Smooth muscle cell (in vitro differentiated cells): ENCODE data around the gene KIF1C. TPM values are rescaled to one million over a fixed set of nuclear protein-coding genes. Genes with fewer than 3 reads are reported as not detected.

ENCODE experiments used
- DNase-seq: peaks from one replicate; lab custom pipeline; 2025; ENCODE audit not compliant: unreplicated experiment; lab: John Stamatoyannopoulos, UW
- H2AFZ ChIP-seq: fragments of 200-600 bp; sonication (generic); 2 replicates; pipeline ENCODE4 v1.6.0; 2016; ENCODE audit warnings: antibody characterized with exemption, low read depth, mild to moderate bottlenecking
- H3F3A ChIP-seq: fragments of 200-600 bp; sonication (generic); 2 replicates; pipeline ENCODE4 v1.6.0; 2017; ENCODE audit warnings: antibody characterized with exemption, low read depth
- H3K27ac ChIP-seq: fragments of 200-600 bp; sonication (generic); 2 replicates; pipeline ENCODE4 v1.5.1; 2016; ENCODE audit warnings: low read depth, mild to moderate bottlenecking
- H3K27me3 ChIP-seq: fragments of 200-600 bp; sonication (generic); 2 replicates; pipeline ENCODE4 v1.6.1; 2016; ENCODE audit warnings: low read depth, mild to moderate bottlenecking
- H3K36me3 ChIP-seq: fragments of 200-600 bp; sonication (generic); 2 replicates; pipeline ENCODE4 v1.5.1; 2016; ENCODE audit warnings: low read depth
- H3K4me1 ChIP-seq: fragments of 200-600 bp; sonication (generic); 2 replicates; pipeline ENCODE4 v1.5.1; 2016; ENCODE audit warnings: low read depth
- H3K4me2 ChIP-seq: fragments of 200-600 bp; sonication (generic); 2 replicates; pipeline ENCODE4 v1.6.0; 2016; ENCODE audit warnings: mild to moderate bottlenecking
- H3K4me3 ChIP-seq: fragments of 200-600 bp; sonication (generic); 2 replicates; pipeline ENCODE4 v1.5.1; 2016; ENCODE audit warnings: mild to moderate bottlenecking
- H3K79me2 ChIP-seq: fragments of 200-600 bp; sonication (generic); 2 replicates; pipeline ENCODE4 v1.6.0; 2016; ENCODE audit warnings: low read depth, mild to moderate bottlenecking
- H3K9ac ChIP-seq: fragments of 200-600 bp; sonication (generic); 2 replicates; pipeline ENCODE4 v1.6.0; 2016; ENCODE audit warnings: low read depth
- H3K9me3 ChIP-seq: fragments of 200-600 bp; sonication (generic); replicated peaks from 2 replicates; pipeline ENCODE4 v1.5.1; 2016; ENCODE audit warnings: low read depth
- H4K20me1 ChIP-seq: fragments of 200-600 bp; sonication (generic); 2 replicates; pipeline ENCODE4 v1.6.0; 2016; ENCODE audit warnings: low read depth
- WGBS: methylation state at CpG from one replicate; pipeline ENCODE4 v1.1.7; 2016; ENCODE audit warnings: low lambda C conversion rate; 5-methylcytosine and 5-hydroxymethylcytosine counted together
- polyA plus RNA-seq: library from polyadenylated mRNA; unstranded; fragments of >200 nt; fragmentation: Nextera tagmentation; extraction: Ambion mirVana; gene quantifications from 2 replicates; pipeline ENCODE4 v1.2.1, GENCODE V29; 2016
- total RNA-seq: library from RNA; depleted of rRNA; stranded (reverse); fragments of >200 nt; gene quantifications from 2 replicates; pipeline ENCODE4 v1.2.3, GENCODE V29; 2014
- TF ChIP-seq, protein P1 (sequence below): fragments of 200-600 bp; sonication (generic); IDR thresholded peaks from 2 replicates; pipeline ENCODE4 v1.5.1; 2017; ENCODE audit warnings: borderline replicate concordance, mild to moderate bottlenecking, antibody characterized with exemption; ENCODE audit not compliant: insufficient read depth, poor library complexity, severe bottlenecking

Gene KIF1C
- total and polyA plus RNA-seq, 2 experiments from 2014 or later, result 20.9 to 36.2 TPM

DNA sequence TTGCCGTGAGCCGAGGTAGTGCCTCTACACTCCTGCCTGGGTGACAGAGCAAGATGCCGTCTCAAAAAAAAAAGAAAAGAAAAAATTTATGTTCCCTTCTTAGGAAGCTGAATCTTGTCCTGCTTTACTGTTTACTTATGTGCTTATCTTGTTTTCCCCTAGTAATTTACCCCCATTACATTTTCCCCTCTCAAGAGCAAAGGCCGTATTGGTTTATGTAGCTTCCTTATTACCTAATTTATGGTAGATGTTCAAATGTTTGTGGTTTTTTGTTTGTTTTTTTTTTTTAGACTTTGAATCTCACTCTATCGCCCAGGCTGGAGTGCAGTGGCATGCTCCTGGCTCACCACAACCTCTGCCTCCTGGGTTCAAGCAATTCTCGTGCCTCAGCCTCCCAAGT is 47.7 kb downstream of the KIF1C start:
- no peak overlapping the region for H2AFZ ChIP-seq
- no peaks in the 10 kb centered on the region for H3K4me1 ChIP-seq
- H3K27ac ChIP-seq, result no peak overlapping the region
- TF ChIP-seq, protein P1, sequence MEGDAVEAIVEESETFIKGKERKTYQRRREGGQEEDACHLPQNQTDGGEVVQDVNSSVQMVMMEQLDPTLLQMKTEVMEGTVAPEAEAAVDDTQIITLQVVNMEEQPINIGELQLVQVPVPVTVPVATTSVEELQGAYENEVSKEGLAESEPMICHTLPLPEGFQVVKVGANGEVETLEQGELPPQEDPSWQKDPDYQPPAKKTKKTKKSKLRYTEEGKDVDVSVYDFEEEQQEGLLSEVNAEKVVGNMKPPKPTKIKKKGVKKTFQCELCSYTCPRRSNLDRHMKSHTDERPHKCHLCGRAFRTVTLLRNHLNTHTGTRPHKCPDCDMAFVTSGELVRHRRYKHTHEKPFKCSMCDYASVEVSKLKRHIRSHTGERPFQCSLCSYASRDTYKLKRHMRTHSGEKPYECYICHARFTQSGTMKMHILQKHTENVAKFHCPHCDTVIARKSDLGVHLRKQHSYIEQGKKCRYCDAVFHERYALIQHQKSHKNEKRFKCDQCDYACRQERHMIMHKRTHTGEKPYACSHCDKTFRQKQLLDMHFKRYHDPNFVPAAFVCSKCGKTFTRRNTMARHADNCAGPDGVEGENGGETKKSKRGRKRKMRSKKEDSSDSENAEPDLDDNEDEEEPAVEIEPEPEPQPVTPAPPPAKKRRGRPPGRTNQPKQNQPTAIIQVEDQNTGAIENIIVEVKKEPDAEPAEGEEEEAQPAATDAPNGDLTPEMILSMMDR, result no peak
- H3K4me2 ChIP-seq, result no peak overlapping the region
- 93% methylated on average over 6 of the region's 6 CpGs for WGBS
- no peak for DNase-seq
- no peaks in the 10 kb centered on the region for H3F3A ChIP-seq
- H3K36me3 ChIP-seq, result no peaks in the 10 kb centered on the region
- no peak overlapping the region for H3K4me3 ChIP-seq
- H3K27me3 ChIP-seq, result no peaks in the 10 kb centered on the region
- H3K79me2 ChIP-seq, result no peaks in the 10 kb centered on the region
- H4K20me1 ChIP-seq, result no peaks in the 10 kb centered on the region
- H3K9me3 ChIP-seq, result no peaks in the 10 kb centered on the region
- H3K9ac ChIP-seq, result no peak overlapping the region

DNA sequence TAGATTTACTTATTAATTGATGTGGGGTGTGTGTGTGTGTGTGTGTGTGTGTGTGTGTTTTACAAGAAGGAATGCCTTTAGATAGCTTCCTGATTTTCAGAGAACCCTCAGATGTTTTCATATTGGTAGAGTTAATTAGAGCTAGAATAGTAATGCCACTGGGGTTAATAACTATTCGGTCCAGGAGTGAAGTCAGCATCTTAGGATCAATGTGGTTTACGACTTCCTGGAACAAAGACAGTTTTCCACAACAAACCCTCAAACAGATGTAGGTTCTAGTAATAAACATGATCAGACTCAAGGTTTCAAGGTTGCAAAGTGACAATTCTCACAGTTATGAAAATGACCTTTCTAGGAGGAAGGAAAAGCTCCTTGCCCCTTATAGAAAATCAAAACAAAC is 49.7 kb downstream of the KIF1C start:
- WGBS, result 58% methylated on average over 2 of the region's 2 CpGs
- no peaks in the 10 kb centered on the region for H3K79me2 ChIP-seq

DNA sequence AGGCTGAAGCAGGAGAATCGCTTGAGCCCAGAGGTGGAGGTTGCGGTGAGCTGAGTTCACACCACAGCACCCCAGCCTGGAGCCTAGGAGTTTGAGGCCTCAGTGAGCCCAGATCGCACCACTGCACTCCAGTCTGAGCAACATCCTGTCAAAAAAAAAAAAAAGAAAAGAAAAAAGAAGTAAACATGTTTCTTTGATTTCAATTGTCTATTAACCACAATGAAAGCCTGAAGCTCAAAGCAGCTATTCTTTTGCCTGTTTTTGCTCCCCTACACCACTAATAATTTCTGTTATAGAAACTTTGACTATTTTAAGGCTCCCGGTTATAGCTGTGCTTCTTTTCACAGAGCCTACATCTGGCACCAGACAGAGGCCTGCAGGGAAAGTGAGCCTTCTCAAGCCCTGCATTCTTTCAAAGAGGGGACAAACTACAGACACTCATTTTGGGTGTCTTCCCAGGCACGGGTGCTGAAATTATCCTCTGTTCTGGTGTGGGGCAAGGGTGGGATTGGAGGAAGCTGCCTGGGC is 51.6 kb downstream of the KIF1C start:
- Histone ChIP-seq H3K4me1 (no peaks in the 10 kb centered on the region), H3F3A (no peaks in the 10 kb centered on the region), H3K4me3 (no peak overlapping the region), H3K36me3 (no peaks in the 10 kb centered on the region), H3K9me3 (no peaks in the 10 kb centered on the region), H3K27ac (no peak overlapping the region), H3K9ac (no peak overlapping the region), H3K79me2 (no peaks in the 10 kb centered on the region), H2AFZ (peak overlapping the region; percentile 39), H3K4me2 (no peak overlapping the region), H4K20me1 (no peaks in the 10 kb centered on the region), H3K27me3 (no peaks in the 10 kb centered on the region)
- TF ChIP-seq, protein P1, result no peak
- WGBS, result 62% methylated on average over 5 of the region's 5 CpGs
- no peak for DNase-seq

More for the DNA sequence above, 49.7 kb downstream of the KIF1C start:
- H3K27me3 ChIP-seq, result no peaks in the 10 kb centered on the region
- TF ChIP-seq, protein P1, result no peak
- no peaks in the 10 kb centered on the region for H3K9me3 ChIP-seq
- H3K4me2 ChIP-seq, result no peak overlapping the region
- H2AFZ ChIP-seq, result no peak overlapping the region
- no peaks in the 10 kb centered on the region for H3F3A ChIP-seq
- no peaks in the 10 kb centered on the region for H4K20me1 ChIP-seq
- no peak for DNase-seq
- no peak overlapping the region for H3K4me3 ChIP-seq
- H3K9ac ChIP-seq, result no peak overlapping the region
- H3K27ac ChIP-seq, result no peak overlapping the region
- H3K4me1 ChIP-seq, result no peaks in the 10 kb centered on the region
- no peaks in the 10 kb centered on the region for H3K36me3 ChIP-seq

DNA sequence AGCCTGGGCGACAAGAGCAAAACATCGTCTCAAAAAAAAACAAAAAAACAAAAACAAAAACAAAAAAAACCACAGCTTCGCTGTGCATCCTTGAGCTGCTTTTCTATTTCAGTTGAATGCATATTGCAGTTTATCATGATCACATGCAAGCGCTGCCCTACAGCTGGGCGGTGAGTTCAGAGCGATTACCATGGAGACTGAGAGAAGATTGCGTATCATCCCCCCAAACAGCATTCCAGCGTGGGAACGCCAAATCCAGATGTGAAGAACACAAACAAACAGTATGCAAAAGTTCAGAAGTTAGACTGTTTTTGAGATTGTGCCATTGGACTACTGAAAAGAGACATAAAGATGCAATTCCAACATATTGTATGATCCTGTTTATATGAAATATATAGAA is 52.5 kb downstream of the KIF1C start:
- no peaks in the 10 kb centered on the region for H3K79me2 ChIP-seq
- no peaks in the 10 kb centered on the region for H4K20me1 ChIP-seq
- TF ChIP-seq, protein P1, result no peak
- DNase-seq, result no peak
- H3K27ac ChIP-seq, result no peak overlapping the region
- H3K4me1 ChIP-seq, result no peaks in the 10 kb centered on the region
- H3K4me3 ChIP-seq, result no peak overlapping the region
- no peaks in the 10 kb centered on the region for H3F3A ChIP-seq
- no peaks in the 10 kb centered on the region for H3K36me3 ChIP-seq
- no peaks in the 10 kb centered on the region for H3K27me3 ChIP-seq
- H3K9me3 ChIP-seq, result no peaks in the 10 kb centered on the region
- no peak overlapping the region for H2AFZ ChIP-seq
- 57% methylated on average over 9 of the region's 9 CpGs for WGBS
- H3K4me2 ChIP-seq, result no peak overlapping the region
- H3K9ac ChIP-seq, result no peak overlapping the region
